Aorta (tissue), 5 donors: Measurements from ENCODE around the gene PEX7. TPM values are rescaled to one million over a fixed set of nuclear protein-coding genes. Genes with fewer than 3 reads are reported as not detected.

Source experiments
- ATAC-seq: fragments of 200-7000 bp; cut with Tn5 transposase; one replicate; pipeline ENCODE4 v1.9.1; 2022; ENCODE audit warnings: moderate library complexity; ENCODE audit not compliant: low FRiP score
- DNase-seq, 2 donors: peaks; one replicate each; pipeline ENCODE4 v3.0.0-alpha.2; 2020
- H3K27ac ChIP-seq, 2 donors: one replicate each; pipeline ENCODE4 v1.5.1; 2013; ENCODE audit warnings: low read length in 2 of 2, mild to moderate bottlenecking in 2 of 2, moderate library complexity in 2 of 2, control low read depth in 1 of 2, inconsistent platforms in 1 of 2, low read depth in 1 of 2
- H3K27me3 ChIP-seq, 2 donors: one replicate each; pipeline ENCODE4 v1.6.1; 2013; ENCODE audit warnings: control low read depth in 1 of 2, low read length in 1 of 2, mild to moderate bottlenecking in 1 of 2, moderate library complexity in 1 of 2; ENCODE audit not compliant: insufficient read depth in 2 of 2, control insufficient read depth in 1 of 2
- H3K36me3 ChIP-seq, 2 donors: one replicate each; pipeline ENCODE4 v1.6.1; 2013; ENCODE audit warnings: control low read depth in 1 of 2, low read length in 1 of 2, mild to moderate bottlenecking in 1 of 2; ENCODE audit not compliant: insufficient read depth in 2 of 2, control insufficient read depth in 1 of 2
- H3K4me1 ChIP-seq, 2 donors: one replicate each; pipeline ENCODE4 v1.6.1; 2013; ENCODE audit warnings: low read length in 2 of 2, control low read depth in 1 of 2, mild to moderate bottlenecking in 1 of 2, moderate library complexity in 1 of 2; ENCODE audit not compliant: insufficient read depth in 2 of 2, control insufficient read depth in 1 of 2
- H3K4me3 ChIP-seq, 2 donors: one replicate each; pipeline ENCODE4 v1.5.1; 2013; ENCODE audit warnings: low read length in 2 of 2, control low read depth in 1 of 2, mild to moderate bottlenecking in 1 of 2
- H3K9me3 ChIP-seq: one replicate; pipeline ENCODE4 v1.6.1; 2013; ENCODE audit warnings: mild to moderate bottlenecking, low read length; ENCODE audit not compliant: control insufficient read depth
- WGBS, 2 donors: extraction: QIAGEN DNeasy Blood & Tissue Kit; methylation state at CpG; one replicate each; pipeline ENCODE4 v1.1.7; 2013; 5-methylcytosine and 5-hydroxymethylcytosine counted together
- intact Hi-C, 2 donors: fragments of 100-400 bp; cut with DNase I; formaldehyde crosslinking; loops; one replicate each; pipeline versions ENCODE4 v1.14.2 to v1.15.0; 2022
- polyA plus RNA-seq, 2 donors: library from polyadenylated mRNA; stranded (reverse); fragments of 200-250 nt; gene quantifications; one replicate each; pipeline ENCODE4 v1.2.3, GENCODE V29; 2013
- total RNA-seq, 2 donors: library from RNA; stranded (reverse); fragmentation: NEBNext Ultra II Directional; extraction: Animal tissue kit (Norgen Biotek cat#: 25700); gene quantifications; one replicate each; pipeline ENCODE4 v1.2.1, GENCODE V29; 2021
- donor health status: healthy with polysubstance abuse.
- donor health status: Bipolar disorder and iron deficiency.
- donor health status: DM: no; HTN: no; CAD: no.
- donor health status: DM: no; HTN: no; CAD: no.
- donor health status: DM: yes; HTN: yes; CAD: no.

The PEX7 gene
- total and polyA plus RNA-seq, 4 donors, result 4.2 to 5.8 (median 5.2) TPM

- Histone ChIP-seq H3K4me3 (no peak overlapping the region), H3K36me3 (no peaks in the 10 kb centered on the region), H3K4me1 (peaks cover 2 to 18% of the 10 kb centered on the region in 2 donors), H3K27me3 (no peaks in the 10 kb centered on the region), H3K9me3 (no peaks in the 10 kb centered on the region), H3K27ac (no peak overlapping the region)
- WGBS, 2 donors, result 59 to 66% methylated on average over 1 of the region's 1 CpG
- DNase-seq, result no peak
- intact Hi-C loops, result loop anchor here in 1 of 2 donors (5.0 kb wide), 1 partner anchor 32 kb away; no protein-coding TSS in a partner anchor
- ATAC-seq, result no peak
Observed at GRCh38 chr6:136779682-136780081, 42.7 kb upstream of the PEX7 start.

GRCh38 chr6:136780972-136781371 is 41.4 kb upstream of the PEX7 start:
- WGBS, 2 donors, result 90 to 91% methylated on average over 3 of the region's 3 CpGs
- H3K9me3 ChIP-seq, result no peaks in the 10 kb centered on the region
- H3K27me3 ChIP-seq, result no peaks in the 10 kb centered on the region
- peaks cover 0 to 28% of the 10 kb centered on the region in 2 donors for H3K4me1 ChIP-seq
- no peak overlapping the region for H3K4me3 ChIP-seq
- DNase-seq (no peak), ATAC-seq (no peak)
- intact Hi-C loops, result loop anchor here in 1 of 2 donors (5.0 kb wide), 1 partner anchor 34 kb away; no protein-coding TSS in a partner anchor
- H3K36me3 ChIP-seq, result no peaks in the 10 kb centered on the region
- H3K27ac ChIP-seq, result no peak overlapping the region

- WGBS, 2 donors, result 85 to 90% methylated on average over 1 of the region's 1 CpG
- H3K27ac ChIP-seq, result no peak overlapping the region
- no peak for DNase-seq
- no peaks in the 10 kb centered on the region for H3K27me3 ChIP-seq
- H3K36me3 ChIP-seq, result no peaks in the 10 kb centered on the region
- no peak for ATAC-seq
- intact Hi-C loops, result loop anchor here in 1 of 2 donors (5.0 kb wide), 1 partner anchor 35 kb away; no protein-coding TSS in a partner anchor
- H3K4me3 ChIP-seq, result no peak overlapping the region
- H3K4me1 ChIP-seq, result peaks cover 0 to 32% of the 10 kb centered on the region in 2 donors
- no peaks in the 10 kb centered on the region for H3K9me3 ChIP-seq
Observed at GRCh38 chr6:136782021-136782770, 40.2 kb upstream of the PEX7 start.

- Histone ChIP-seq H3K4me1 (peaks cover 3 to 35% of the 10 kb centered on the region in 2 donors), H3K4me3 (no peak overlapping the region), H3K27me3 (no peaks in the 10 kb centered on the region), H3K27ac (no peak overlapping the region), H3K36me3 (no peaks in the 10 kb centered on the region), H3K9me3 (no peaks in the 10 kb centered on the region)
- no peak for DNase-seq
- no peak for ATAC-seq
- intact Hi-C loops, result loop anchor here in 1 of 2 donors (5.0 kb wide), 1 partner anchor 36 kb away; no protein-coding TSS in a partner anchor
- WGBS, 2 donors, result 91 to 95% methylated on average over 6 of the region's 6 CpGs
Observed at GRCh38 chr6:136783021-136783420, 39.4 kb upstream of the PEX7 start.

- H3K4me3 ChIP-seq, result no peak overlapping the region
- intact Hi-C loops, result loop anchor here in 1 of 2 donors (5.0 kb wide), 1 partner anchor 36 kb away; no protein-coding TSS in a partner anchor
- H3K36me3 ChIP-seq, result no peaks in the 10 kb centered on the region
- WGBS, 2 donors, result 63 to 67% methylated on average over 9 of the region's 9 CpGs
- ATAC-seq (peak; percentile 54), DNase-seq (peak in 1 of 2 donors; percentile 74)
- H3K9me3 ChIP-seq, result no peaks in the 10 kb centered on the region
- H3K27ac ChIP-seq, result peak overlapping the region in 1 of 2 donors; percentile 26
- H3K4me1 ChIP-seq, result peaks cover 3 to 35% of the 10 kb centered on the region in 2 donors
- H3K27me3 ChIP-seq, result no peaks in the 10 kb centered on the region
Observed at GRCh38 chr6:136783495-136784270, 38.7 kb upstream of the PEX7 start.

DNA sequence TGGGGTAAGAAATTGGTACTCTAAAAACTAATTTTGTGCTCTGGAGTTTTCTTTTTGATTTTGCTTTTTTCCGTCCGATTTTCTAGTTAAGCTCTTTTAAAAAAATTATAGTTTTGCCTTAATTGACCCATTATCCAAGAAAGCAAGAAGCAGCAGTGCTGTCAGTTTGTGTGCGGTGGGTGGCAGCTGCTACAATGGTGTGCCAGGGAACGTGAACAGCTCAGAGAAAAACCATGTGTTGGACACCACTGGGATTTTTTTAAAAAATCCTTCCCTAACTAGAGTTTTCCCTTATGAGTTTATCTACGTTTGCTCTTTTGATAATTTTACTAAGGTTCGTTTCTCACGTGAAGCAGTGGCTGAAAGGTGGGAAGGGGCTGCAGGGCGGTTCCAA is 38.1 kb upstream of the PEX7 start:
- peak overlapping the region in 1 of 2 donors; percentile 26 for H3K27ac ChIP-seq
- 22 to 23% methylated on average over 8 of the region's 8 CpGs for WGBS, 2 donors
- DNase-seq, result no peak
- intact Hi-C loops, result loop anchor here in 1 of 2 donors (5.0 kb wide), 1 partner anchor 37 kb away; no protein-coding TSS in a partner anchor
- ATAC-seq, result no peak
- H3K36me3 ChIP-seq, result no peaks in the 10 kb centered on the region
- H3K4me3 ChIP-seq, result no peak overlapping the region
- no peaks in the 10 kb centered on the region for H3K9me3 ChIP-seq
- H3K4me1 ChIP-seq, result peaks cover 3 to 35% of the 10 kb centered on the region in 2 donors
- no peaks in the 10 kb centered on the region for H3K27me3 ChIP-seq

GRCh38 chr6:136784910-136785746 is 37.3 kb upstream of the PEX7 start:
- intact Hi-C loops, result loop anchor here (5.0 kb wide), 2 partner anchors 38 to 98 kb away; no protein-coding TSS in a partner anchor
- Histone ChIP-seq H3K36me3 (no peaks in the 10 kb centered on the region), H3K27me3 (no peaks in the 10 kb centered on the region), H3K9me3 (no peaks in the 10 kb centered on the region), H3K27ac (no peak overlapping the region), H3K4me3 (no peak overlapping the region), H3K4me1 (peaks cover 3 to 35% of the 10 kb centered on the region in 2 donors)
- ATAC-seq (peak; percentile 60), DNase-seq (peak; percentile 79 to 82)
- WGBS, 2 donors, result 35 to 39% methylated on average over 10 of the region's 10 CpGs

- ATAC-seq, result no peak
- Histone ChIP-seq H3K27me3 (no peaks in the 10 kb centered on the region), H3K4me3 (no peak overlapping the region), H3K36me3 (no peaks in the 10 kb centered on the region), H3K9me3 (no peaks in the 10 kb centered on the region), H3K4me1 (peaks cover 3 to 33% of the 10 kb centered on the region in 2 donors), H3K27ac (peak overlapping the region; percentile 30 to 55)
- no peak for DNase-seq
- 77 to 78% methylated on average over 6 of the region's 6 CpGs for WGBS, 2 donors
- intact Hi-C loops, result loop anchor here in 1 of 2 donors (5.0 kb wide), 1 partner anchor 99 kb away; no protein-coding TSS in a partner anchor
Observed at GRCh38 chr6:136786658-136787057, 35.7 kb upstream of the PEX7 start.
